ENCODE measurements around the gene PCNX4. TPM values are rescaled to one million over a fixed set of nuclear protein-coding genes. Genes with fewer than 3 reads are reported as not detected.

Gene PCNX4
- total RNA-seq, 1 donor from 2014 or later, result 57.2 TPM

- no peak overlapping the region for H3K27ac Mint-ChIP-seq (ENCODE audit: unreplicated experiment)
- no peaks in the 10 kb centered on the region for H3K27me3 Mint-ChIP-seq (ENCODE audit: low read depth)
- no peak for DNase-seq (ENCODE audit: low spot score)
- H3K36me3 Mint-ChIP-seq (ENCODE audit: low read depth), result no peaks in the 10 kb centered on the region
- H3K9me3 Mint-ChIP-seq (ENCODE audit: low read depth), result no peaks in the 10 kb centered on the region
- H3K4me1 Mint-ChIP-seq (ENCODE audit: low read depth), result peaks cover 12% of the 10 kb centered on the region
- H3K4me3 Mint-ChIP-seq (ENCODE audit: unreplicated experiment), result no peak overlapping the region
- TF ChIP-seq, protein P1, sequence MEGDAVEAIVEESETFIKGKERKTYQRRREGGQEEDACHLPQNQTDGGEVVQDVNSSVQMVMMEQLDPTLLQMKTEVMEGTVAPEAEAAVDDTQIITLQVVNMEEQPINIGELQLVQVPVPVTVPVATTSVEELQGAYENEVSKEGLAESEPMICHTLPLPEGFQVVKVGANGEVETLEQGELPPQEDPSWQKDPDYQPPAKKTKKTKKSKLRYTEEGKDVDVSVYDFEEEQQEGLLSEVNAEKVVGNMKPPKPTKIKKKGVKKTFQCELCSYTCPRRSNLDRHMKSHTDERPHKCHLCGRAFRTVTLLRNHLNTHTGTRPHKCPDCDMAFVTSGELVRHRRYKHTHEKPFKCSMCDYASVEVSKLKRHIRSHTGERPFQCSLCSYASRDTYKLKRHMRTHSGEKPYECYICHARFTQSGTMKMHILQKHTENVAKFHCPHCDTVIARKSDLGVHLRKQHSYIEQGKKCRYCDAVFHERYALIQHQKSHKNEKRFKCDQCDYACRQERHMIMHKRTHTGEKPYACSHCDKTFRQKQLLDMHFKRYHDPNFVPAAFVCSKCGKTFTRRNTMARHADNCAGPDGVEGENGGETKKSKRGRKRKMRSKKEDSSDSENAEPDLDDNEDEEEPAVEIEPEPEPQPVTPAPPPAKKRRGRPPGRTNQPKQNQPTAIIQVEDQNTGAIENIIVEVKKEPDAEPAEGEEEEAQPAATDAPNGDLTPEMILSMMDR (IDR thresholded peaks at IDR 0.05), result no peak
These were observed 78.0 kb downstream of the PCNX4 start for GRCh38 chr14:60169722-60170121.

DNA sequence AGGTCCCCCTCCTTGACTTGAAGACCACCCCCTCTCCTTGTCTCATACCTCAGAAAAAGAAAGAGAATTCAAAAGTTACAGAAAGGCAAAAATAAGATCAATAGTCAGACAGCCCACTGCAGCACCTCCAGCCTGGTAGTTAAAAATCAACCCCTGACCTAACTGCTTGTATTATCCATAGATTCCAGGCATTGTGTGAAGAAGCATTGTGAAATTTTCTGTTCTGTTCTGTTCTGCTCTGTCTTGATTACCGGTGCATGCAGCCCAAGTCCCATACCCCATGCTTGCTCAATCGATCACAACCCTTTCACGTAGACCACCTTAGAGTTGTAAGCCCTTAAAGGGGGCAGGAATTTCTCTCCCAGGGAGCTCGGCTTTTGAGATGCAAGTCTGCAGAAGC lies 79.2 kb downstream of the PCNX4 start:
- TF ChIP-seq, protein P1 (IDR thresholded peaks at IDR 0.05), result no peak
- no peaks in the 10 kb centered on the region for H3K9me3 Mint-ChIP-seq (ENCODE audit: low read depth)
- DNase-seq (ENCODE audit: low spot score), result no peak
- no peak overlapping the region for H3K4me3 Mint-ChIP-seq (ENCODE audit: unreplicated experiment)
- no peaks in the 10 kb centered on the region for H3K27me3 Mint-ChIP-seq (ENCODE audit: low read depth)
- H3K36me3 Mint-ChIP-seq (ENCODE audit: low read depth), result no peaks in the 10 kb centered on the region
- no peak overlapping the region for H3K27ac Mint-ChIP-seq (ENCODE audit: unreplicated experiment)
- H3K4me1 Mint-ChIP-seq (ENCODE audit: low read depth), result peaks cover 7% of the 10 kb centered on the region

DNA sequence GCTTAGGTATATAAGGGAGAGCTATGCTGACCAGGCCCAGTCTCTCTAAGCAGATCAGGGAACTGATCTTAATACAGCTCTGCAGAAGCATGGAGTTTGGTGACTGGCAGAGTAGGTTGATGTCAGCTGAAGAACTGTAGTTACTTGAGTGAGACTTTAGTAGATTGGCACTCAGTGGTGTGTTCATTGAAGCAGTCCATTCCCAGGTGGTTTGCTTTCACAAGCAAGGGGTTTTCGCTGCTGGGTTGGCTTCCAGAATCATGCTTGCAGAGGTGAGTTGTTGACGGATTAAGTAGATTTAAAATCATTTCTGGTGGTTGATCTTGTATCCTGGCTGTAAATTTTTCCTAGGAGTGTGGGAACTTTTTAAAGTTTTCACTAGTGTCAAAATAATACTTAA lies 80.0 kb downstream of the PCNX4 start:
- no peaks in the 10 kb centered on the region for H3K4me1 Mint-ChIP-seq (ENCODE audit: low read depth)
- H3K4me3 Mint-ChIP-seq (ENCODE audit: unreplicated experiment), result no peak overlapping the region
- H3K9me3 Mint-ChIP-seq (ENCODE audit: low read depth), result no peaks in the 10 kb centered on the region
- H3K27ac Mint-ChIP-seq (ENCODE audit: unreplicated experiment), result no peak overlapping the region
- H3K36me3 Mint-ChIP-seq (ENCODE audit: low read depth), result peaks cover 1% of the 10 kb centered on the region
- no peak for DNase-seq (ENCODE audit: low spot score)
- H3K27me3 Mint-ChIP-seq (ENCODE audit: low read depth), result no peaks in the 10 kb centered on the region
- TF ChIP-seq, protein P1 (IDR thresholded peaks at IDR 0.05), result no peak

GRCh38 chr14:60174352-60175254 lies 82.9 kb downstream of the PCNX4 start:
- TF ChIP-seq, protein P1 (IDR thresholded peaks at IDR 0.05), result no peak
- H3K4me3 Mint-ChIP-seq (ENCODE audit: unreplicated experiment), result no peak overlapping the region
- peaks cover 2% of the 10 kb centered on the region for H3K4me1 Mint-ChIP-seq (ENCODE audit: low read depth)
- H3K36me3 Mint-ChIP-seq (ENCODE audit: low read depth), result peaks cover 2% of the 10 kb centered on the region
- DNase-seq (ENCODE audit: low spot score), result no peak
- H3K27me3 Mint-ChIP-seq (ENCODE audit: low read depth), result no peaks in the 10 kb centered on the region
- no peak overlapping the region for H3K27ac Mint-ChIP-seq (ENCODE audit: unreplicated experiment)
- peaks cover 5% of the 10 kb centered on the region for H3K9me3 Mint-ChIP-seq (ENCODE audit: low read depth)

DNA sequence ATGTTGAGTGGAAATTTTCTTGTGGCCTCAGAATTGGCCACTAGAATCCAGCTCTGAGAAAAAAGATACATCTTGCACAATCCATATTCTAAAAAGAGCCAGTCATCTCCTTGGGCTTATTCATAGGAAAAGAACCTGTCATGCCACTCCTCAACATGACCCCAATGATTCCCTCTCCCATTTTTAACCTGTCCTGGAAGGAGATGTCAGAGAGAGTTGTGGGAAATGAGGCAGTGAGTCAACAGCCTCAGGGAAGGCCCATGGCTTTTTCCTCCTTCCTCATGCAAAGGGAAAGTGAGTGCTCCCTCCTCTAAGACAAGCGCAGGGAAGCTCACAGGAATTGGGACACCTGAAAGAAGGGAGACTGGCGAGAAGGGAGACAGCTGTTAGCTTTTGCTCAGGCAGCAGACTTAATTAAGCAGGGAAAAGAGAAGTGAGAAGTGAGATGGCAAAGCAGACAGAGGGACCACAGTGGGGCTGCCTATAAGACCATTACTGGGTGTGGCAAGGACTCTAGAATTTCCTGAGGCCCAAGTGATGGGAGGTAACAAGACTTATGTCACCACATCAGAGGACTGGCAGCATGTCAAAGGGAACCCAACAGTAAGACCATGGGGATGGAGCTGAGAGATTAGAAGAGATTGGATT lies 83.7 kb downstream of the PCNX4 start:
- Mint-ChIP-seq H3K36me3 (ENCODE audit: low read depth) (peaks cover 2% of the 10 kb centered on the region), H3K4me1 (ENCODE audit: low read depth) (peaks cover 4% of the 10 kb centered on the region), H3K27ac (ENCODE audit: unreplicated experiment) (no peak overlapping the region), H3K27me3 (ENCODE audit: low read depth) (no peaks in the 10 kb centered on the region), H3K9me3 (ENCODE audit: low read depth) (peaks cover 5% of the 10 kb centered on the region), H3K4me3 (ENCODE audit: unreplicated experiment) (no peak overlapping the region)
- no peak for DNase-seq (ENCODE audit: low spot score)
- TF ChIP-seq, protein P1 (IDR thresholded peaks at IDR 0.05), result no peak

Measured in chondrocyte (in vitro differentiated cells).